Hypothalamus (tissue), 51 donors: ENCODE results near the gene KIF27.
"Not testable (repeated sequence)": the region's sequence is repeated elsewhere in the genome, so short reads cannot be mapped to it uniquely, and the experiment has no call there.

Experiments used
- DNase-seq, 51 donors: peaks; one replicate each; lab custom pipeline; 2025; lab: John Stamatoyannopoulos, UW

Gene KIF27

DNA sequence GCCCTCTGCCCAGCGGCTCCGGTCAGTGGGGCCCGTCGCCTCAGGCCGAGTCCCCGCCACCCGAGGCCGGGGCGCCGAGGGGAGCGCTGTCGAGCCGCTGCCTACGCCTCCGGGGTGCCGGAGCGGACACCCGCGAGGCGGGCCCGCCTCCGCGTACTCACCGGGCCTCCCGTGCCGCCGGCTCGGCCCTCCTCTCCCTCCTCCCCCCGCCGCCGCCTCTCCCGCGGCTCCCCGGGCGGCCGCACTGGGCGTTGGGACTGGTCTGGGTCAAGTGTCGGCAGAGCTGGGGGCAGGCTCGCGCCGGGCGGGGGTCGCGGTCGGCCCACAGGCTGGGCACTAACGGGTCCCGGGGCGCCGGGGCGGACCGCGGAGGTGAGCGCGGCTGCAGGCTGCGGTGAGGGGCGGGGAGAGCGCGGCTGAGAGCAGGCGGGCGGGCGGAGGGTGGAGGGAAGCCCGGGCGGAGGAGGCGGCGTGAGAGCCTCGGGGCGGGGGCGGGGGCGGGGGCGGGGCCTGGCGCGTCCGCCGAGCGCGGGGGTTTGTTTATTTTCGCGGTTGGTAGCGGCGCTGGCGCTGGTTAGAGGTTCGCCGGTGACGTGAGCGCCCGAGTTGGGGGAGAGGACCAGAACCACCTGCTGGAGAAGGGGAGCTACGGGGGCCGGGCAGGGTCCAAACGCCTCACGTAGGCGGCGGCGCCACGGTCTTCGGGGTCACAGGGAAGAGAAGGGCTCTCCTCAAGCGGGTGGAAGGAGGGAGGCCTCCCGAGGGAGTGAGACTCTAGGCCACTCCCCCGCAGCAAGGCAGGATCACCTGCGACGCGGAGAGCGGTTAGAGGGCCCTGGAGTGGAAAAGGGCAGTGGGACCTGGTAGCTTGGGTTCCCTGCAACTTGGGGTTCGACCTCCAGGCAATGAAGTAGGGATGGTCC is 103.6 kb downstream of the KIF27 start, which contains the start of gene GKAP1:
Gene GKAP1, minus strand, starts transcription at position 414 of the 923 bp plus-strand sequence. CDS start 11,252 bp downstream, outside the sequence.
- peak; percentile 16 to 88 (median 74) for DNase-seq

DNA sequence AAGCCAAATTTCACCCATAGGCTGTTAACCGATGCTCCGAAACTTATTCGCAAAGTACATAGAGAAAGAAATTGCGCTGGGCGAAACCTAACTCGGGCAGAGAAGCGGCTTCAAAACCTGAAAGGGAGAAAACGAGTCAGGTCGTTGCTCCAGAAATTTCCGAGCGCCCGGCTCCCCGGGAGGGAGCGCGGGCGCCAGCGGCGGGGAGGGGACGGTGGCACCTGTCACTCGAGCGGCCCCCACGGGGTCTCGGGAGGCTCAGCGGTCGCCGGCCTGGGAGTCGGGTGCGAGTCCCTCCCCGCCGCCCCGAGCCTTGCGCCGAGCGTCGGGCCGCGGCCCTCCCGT is 104.2 kb downstream of the KIF27 start:
- peak in 18 of 51 donors; percentile 14 to 59 (median 41) for DNase-seq

DNA sequence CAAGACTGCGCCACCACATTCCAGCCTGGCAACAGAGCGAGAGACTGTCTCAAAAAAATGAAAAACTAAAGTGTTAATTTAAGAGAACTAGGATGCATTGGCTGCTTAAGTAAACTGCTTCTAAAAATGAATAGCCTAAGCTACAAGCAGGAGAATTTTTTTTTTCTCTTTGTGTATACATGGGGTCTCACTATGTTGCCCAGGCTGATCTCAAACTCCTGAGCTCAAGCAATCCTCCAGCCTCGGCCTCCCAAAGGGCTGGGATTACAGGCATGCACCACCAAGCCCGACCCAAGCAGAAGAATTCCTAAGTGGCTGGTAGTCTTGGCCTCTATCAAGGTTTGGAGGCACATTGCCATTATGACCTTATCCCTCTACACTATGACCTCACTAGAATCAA is 106.1 kb downstream of the KIF27 start:
- DNase-seq = not testable (repeated sequence)

DNA sequence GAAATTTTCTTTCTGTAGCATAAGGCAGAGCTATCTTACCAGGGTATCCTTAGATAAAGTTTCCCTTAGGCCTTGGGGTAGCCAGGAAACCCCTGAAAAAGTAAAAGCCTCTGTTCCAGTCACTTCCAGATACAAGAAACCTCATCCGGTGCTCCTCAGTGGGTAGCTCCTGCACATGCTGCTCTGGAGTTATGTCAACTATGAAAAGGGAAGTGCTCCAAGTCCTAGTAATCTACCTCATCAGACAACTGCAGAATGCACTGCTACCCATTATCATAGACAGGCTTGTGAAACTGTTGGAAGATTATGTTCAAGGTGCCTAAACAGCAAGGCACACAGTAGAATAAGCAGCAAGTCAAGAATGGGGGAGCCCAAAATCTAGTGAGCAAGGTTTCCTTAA is 112.0 kb downstream of the KIF27 start:
- not testable (repeated sequence) for DNase-seq

DNA sequence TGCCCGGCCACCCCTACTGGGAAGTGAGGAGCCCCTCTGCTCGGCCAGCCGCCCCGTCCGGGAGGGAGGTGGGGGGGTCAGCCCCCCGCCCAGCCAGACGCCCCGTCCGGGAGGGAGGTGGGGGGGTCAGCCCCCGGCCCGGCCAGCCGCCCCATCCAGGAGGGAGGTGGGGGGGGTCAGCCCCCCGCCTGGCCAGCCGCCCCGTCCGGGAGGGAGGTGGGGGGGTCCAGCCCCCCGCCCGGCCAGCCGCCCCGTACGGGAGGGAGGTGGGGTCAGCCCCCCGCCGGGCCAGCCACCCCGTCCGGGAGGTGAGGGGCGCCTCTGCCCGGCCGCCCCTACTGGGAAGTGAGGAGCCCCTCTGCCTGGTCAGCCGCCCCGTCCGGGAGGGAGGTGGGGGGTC is 116.8 kb downstream of the KIF27 start:
- DNase-seq = not testable (repeated sequence)

DNA sequence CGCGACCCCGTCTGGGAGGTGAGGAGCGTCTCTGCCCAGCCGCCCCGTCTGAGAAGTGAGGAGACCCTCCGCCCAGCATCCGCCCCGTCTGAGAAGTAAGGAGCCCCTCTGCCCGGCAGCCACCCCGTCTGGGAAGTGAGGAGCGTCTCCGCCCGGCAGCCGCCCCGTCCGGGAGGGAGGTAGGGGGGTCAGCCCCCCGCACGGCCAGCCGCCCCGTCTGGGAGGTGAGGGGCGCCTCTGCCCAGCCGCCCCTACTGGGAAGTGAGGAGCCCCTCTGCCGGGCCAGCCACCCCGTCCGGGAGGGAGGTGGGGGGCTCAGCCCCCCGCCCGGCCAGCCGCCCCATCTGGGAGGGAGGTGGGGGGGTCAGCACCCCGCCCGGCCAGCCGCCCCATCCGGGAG is 117.3 kb downstream of the KIF27 start:
- not testable (repeated sequence) for DNase-seq

DNA sequence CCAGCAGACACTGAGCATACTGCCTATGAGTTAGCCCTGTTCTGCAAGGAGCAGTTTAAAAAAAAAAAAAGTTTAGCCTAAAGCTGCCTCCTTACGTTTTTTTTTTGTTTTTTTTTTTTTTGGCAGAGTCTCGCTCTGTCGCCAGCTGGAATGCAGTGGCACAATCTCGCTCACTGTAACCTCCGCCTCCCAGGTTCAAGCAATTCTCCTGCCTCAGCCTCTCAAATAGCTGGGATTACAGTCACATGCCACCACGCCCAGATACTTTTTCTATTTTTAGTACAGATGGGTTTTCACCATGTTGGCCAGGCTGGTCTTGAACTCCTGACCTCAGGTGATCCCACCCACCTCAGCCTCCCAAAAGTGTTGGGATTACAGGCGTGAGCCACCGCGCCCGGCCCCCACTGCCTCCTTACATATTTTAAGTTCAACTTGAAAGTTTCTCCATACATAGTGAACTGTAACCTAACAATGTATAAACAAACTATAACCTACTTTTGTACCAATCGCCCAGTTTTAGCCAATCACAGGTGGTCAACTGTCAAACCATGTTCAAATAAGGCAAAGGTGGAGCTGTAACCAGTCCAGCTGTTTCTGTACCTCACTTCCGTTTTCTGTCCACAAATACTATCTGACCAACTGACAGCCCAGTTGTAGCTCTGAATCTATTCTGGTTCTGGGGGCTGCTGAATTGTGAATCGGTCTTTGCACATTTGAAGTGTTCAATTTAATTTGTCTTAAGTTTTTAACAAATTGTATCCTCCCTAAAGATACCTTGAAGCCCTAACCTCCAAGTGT is 120.8 kb downstream of the KIF27 start:
- DNase-seq = no peak

DNA sequence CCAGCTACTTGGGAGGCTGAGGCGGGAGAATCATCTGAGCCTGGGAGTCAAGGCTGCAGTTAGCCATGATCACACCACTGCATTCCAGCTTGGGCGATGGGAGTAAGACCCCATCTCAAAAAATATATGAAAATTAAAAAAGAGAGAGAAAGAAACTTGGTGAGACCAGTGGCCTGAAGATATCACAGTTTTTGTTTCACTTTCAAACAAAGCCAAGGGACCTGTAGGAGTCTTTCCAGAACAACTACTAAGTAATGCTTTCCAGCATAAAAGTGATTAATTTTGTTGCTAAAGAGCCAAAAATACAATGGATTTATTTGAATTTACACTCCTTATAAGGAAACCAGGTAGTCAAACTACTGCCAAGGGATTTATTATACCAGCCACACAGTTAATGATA is 127.2 kb downstream of the KIF27 start:
- no peak for DNase-seq

DNA sequence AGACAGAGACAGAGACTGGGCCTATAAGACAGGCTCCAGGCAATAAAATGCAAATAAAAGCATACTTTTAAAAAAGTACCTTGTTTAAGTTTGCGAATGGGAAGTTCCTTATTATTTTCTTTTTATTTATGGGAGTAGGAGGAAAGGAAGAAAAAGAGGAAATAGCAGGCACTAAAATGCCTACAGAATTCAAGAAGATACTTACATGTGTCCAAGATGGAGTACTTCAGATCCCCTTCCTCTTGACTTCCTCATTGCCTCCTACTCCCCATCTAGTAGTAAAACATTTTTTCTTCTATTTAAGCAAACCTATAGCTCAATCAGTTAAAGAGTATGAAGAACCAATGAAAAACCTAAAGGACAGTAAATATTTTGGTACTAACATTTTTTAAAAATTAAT is 128.5 kb downstream of the KIF27 start:
- DNase-seq = no peak
